ENCODE data around the gene PDGFD.

Gene PDGFD

GRCh38 chr11:103947546-103947919 lies 216.4 kb downstream of the PDGFD start:
- no peak for DNase-seq

- DNase-seq: no peak
Measured at GRCh38 chr11:103946793-103947545, 217.0 kb downstream of the PDGFD start.

GRCh38 chr11:103944251-103944940 lies 219.6 kb downstream of the PDGFD start:
- DNase-seq: no peak

DNA sequence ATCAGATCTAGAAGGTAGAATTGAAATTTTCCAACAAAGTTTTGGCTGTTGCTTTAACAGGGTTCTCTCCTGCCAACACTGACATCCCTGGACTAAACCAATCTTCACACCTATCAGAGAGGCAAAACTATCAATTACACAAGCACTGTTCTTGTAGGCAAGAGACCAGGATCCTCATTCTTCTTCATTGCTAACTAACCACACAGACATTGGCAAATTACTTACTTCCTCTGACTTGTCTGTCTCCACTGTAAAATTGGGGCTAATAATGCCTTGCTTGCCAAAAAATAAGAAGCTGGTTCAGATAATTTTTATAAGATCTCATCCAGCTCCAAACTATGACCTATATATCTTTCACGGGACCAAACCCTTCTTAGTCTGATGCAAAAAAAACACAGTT lies 221.3 kb downstream of the PDGFD start:
- DNase-seq: no peak

DNA sequence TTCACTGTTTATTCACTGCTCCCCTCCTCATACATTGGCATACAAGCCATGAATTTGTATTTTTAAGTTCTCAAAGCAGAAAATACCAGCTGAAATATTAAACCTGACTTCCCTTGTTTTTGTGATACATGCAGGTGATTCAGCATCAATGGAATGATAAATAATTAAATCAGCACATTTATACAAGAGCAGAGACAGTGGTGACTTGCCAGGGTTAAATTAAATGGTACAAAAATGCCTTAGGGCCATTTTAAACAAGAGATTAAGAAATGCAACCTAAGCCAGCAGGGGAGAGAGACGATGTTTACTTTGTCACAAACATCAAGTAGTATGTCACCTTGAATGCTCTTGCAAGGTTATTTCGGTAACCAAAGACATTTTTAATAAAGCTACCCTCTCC lies 223.4 kb downstream of the PDGFD start:
- DNase-seq: no peak

DNA sequence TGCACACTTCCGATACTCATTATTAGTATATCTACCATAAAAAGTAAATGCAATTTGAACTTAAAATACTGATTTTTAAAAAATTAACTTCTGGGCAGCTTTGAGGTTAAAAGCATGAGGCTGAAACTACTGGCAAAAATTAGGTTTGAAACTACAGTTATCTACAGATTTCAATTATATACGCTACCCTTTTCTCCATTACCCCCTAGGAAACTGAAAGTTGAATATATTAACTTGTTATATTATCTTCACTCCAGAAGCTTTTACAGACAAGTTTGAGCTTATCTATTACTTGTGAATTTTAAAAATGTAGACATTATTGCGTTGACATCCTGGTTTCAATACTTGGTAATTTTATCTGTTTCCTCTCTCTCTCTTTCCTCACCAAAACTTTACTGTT lies 224.3 kb downstream of the PDGFD start:
- no peak for DNase-seq

- DNase-seq: no peak
Measured at GRCh38 chr11:103936059-103936458, 227.9 kb downstream of the PDGFD start.

GRCh38 chr11:103935219-103935618 lies 228.7 kb downstream of the PDGFD start:
- no peak for DNase-seq

DNA sequence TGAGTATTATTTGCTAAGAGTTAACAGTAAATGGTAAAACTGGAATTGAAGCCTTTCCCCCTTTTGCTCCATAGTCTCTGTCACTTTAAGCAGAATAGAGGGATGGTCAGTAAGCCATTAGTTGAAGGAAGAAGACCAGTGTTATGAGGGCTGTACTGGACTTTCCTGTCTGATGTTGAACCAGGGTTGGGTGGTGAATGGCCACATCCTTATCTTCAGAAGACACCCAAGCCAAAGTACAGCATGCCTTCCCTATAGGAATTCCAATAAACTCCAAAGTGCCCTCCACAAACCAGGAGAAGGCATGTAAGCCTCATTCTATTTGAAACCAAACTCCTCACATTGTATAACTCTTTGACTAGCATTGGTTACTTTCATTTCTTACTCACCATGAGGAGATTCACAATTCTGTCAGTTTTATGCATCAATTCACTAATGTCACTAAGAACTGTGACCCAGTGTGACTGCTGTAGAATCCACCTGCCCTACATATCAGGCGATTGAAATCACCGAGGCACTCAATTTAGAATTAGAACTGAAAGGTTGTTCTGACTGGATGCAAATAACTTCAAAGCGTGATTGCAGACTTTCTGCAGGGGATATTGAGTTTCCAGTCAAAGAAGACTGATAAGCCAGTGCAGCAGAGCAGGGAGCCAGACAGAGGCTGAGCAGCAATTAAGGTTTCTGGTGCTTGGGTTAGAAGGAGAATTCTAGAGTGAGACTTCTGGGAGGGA lies 234.6 kb downstream of the PDGFD start:
- no peak for DNase-seq

DNA sequence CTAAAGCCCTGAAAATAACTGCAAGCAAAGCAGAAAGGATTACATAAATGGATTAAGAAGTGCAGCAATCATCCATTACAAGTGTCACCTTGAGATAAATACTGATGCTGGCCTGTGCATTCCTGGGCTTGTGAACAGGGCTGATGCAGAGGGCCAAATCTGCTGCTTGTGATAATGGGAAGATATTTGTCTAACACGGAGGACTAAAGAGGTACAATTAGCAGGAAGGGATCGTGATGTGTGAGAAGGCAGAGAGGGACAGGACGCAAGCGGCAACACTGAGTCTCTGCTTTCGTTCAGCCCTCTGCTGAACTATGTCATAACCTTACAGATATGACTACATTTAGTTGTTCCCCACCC lies 235.2 kb downstream of the PDGFD start:
- DNase-seq: no peak

DNA sequence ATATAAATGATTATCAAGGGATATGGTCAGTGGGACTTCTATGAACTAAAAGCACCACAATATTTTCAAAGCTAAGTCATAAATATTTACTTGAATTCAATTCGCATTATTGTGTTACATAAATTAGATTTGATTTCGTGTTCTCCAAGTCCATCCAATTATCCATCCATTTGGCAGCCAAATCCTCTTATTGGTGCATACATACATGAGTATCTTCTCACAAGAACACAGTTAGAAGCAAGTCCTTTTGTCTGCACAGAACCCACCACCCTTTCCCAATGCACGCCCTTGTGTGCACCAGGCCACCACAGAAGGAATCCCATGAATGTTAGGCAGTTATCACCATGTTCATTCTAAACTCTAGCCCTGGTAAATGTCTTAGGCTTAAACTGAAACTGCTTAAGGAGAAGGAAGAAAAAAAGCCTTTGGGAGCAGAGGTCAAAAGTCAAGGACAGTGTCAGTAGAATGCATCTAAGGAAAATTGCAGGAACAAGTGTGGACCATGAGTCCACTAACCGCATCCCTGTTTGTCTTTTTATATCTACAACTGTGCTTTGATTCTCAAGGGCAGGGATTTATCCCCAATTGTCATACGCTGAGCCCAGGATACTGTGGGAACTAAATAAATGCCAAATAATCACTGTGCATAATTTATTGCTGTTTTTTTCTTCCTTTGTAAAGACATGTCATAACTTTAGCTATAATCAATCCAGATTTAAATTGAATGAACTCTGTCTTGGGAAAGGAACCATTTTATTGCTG lies 235.7 kb downstream of the PDGFD start:
- no peak for DNase-seq

- DNase-seq: peak; percentile 17
Measured at GRCh38 chr11:103927535-103927934, 236.4 kb downstream of the PDGFD start.

DNA sequence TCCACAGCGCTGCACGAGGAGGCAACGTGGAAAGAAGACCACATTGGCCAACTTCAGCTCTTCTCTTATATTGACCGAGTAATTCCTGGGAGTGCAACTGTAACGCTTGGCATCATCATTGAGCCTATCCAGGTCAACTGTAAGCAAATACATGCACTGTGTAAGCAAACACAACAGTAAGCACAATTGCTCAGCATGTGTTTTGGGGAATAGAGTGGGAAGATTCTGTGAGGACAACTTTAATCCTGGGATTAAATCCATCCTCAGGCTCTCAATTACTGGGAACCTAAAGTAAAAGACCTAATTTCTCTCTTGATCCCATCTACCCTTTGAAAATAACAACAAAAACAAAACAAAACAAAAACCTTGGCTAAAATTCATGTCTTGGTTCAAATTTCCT lies 237.0 kb downstream of the PDGFD start:
- no peak for DNase-seq

DNA sequence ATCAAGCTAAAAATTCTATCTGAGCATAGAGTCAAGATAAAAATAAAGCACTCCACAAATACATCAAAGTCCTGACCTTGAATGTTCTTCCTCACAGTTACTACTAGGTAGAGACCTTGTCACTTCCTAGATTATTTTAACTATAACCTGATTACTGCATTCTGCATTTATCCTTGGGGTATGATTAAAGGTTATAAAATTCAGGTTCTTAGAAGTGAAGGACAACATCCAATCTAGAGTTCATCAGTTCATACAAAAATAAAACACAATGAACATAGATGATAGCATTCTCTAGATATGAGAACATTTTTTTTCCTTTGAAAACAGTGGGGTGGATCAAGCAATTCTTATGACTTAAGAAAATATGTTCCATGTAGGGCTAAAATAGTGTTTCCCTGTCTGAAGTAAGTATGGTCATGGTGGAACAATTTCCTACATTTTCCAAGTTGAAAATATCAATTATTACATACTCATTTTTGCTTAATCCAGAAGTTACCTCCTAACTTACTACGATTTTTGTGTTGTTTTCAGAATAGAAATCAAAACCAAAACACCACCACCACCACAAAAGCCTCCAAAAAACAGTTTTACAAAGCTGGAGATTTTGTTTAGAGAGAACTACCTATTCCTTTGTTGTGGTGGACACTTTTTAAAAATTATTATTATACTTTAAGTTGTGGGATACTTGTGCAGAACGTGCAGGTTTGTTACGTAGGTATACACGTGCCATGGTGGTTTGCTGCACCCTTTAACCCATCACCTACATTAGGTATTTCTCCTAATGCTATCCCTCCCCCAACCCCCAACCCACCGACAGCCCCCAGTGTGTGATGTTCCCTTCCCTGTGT lies 239.6 kb downstream of the PDGFD start:
- no peak for DNase-seq

- DNase-seq: no peak
Measured at GRCh38 chr11:103923451-103923931, 240.5 kb downstream of the PDGFD start.

- no peak for DNase-seq
Measured at GRCh38 chr11:103920933-103921332, 243.0 kb downstream of the PDGFD start.

- DNase-seq: no peak
Measured at GRCh38 chr11:103920449-103920848, 243.5 kb downstream of the PDGFD start.

GRCh38 chr11:103910721-103911120 lies 253.2 kb downstream of the PDGFD start:
- DNase-seq: no peak

DNA sequence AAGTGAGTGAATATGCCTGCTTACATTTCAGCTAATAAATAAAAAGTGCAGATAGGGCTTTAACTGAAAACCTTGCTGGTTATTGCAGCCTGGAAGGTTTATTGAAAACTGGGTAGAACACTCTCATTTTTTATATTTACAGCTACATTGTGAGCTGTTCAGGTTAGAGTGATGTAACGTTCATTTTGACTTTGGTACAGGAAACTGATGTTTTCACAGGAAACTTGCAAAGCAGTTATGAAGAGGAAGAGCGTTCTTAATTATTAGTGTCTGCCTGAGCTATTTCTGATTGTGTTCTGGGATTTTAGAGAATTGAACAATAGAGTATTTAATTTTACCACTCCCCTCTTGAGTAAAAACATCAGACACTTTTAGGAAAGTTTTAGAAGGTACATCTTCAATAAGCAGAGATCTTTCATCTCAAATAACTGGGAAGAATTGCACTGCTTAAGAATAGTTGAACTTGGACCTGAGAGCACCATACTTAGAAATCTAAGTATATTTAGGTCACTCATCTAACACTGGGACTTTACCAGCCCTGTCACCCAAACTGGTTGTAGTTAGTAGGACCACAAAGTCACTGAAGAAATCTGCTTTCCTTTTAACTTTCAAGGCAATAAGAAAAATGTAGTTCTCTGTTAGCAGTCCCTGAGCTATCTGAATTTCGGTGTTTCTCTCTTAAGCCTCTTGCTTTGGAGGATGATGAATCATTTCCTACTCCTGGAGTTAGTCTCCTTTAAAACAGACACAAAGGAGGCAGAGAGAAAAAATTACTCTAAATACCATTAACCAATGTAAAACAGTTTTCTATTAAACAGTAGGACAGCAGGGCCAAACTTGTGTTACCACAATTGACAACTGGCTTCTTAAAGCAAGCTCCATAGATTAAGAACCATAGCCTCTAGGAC lies 256.1 kb downstream of the PDGFD start:
- peak; percentile 11 for DNase-seq

GRCh38 chr11:103907136-103907535 lies 256.8 kb downstream of the PDGFD start:
- no peak for DNase-seq

DNA sequence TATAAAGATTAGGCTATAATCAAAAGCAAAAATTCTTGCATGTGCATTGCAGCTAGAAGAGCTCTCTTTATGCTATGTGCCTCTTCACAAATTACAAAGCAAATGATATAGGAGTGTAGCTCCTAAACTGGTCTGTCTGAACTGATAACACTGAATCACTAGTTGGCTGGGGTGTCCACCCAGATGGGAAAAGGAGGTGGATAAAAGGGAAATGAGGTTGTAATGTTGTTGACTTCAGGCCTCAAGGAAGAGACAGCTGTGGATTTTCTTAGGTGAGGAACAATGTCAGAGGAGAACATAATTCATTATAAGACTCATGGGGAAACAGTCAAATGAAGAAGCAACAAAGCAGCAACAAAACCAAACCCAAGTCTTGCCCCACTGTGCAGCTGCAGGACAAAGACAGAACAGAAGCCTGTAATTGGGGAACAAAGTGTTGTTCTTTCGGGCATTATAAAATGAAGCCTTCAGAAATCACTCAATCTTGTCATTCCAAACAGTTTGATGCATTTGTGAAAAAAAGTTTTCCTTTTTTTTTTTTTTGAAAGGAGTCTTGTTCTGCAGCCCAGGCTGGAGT lies 257.6 kb downstream of the PDGFD start:
- DNase-seq: no peak
